GM23338 (cell line): ENCODE measurements around the gene TASOR2. TPM values are rescaled to one million over a fixed set of nuclear protein-coding genes. Genes with fewer than 3 reads are reported as not detected.

Experiments used
- ATAC-seq: fragments of 200-7000 bp; cut with Tn5 transposase; 3 replicates; pipeline ENCODE4 v1.9.1; 2020
- DNase-seq: peaks from one replicate; pipeline ENCODE4 v3.0.0-alpha.2; 2015; ENCODE audit warnings: low spot score
- H2AFZ ChIP-seq: fragments of 200-600 bp; sonication (generic); 2 replicates; pipeline ENCODE4 v1.8.0; 2016; ENCODE audit warnings: antibody characterized with exemption, mild to moderate bottlenecking, moderate library complexity
- H3F3A ChIP-seq: fragments of 200-600 bp; sonication (generic); replicated peaks from 2 replicates; pipeline ENCODE4 v1.8.0; 2017; ENCODE audit warnings: antibody characterized with exemption, mixed run types, low read depth
- H3K27ac ChIP-seq: fragments of 200-600 bp; sonication (generic); 2 replicates; pipeline ENCODE4 v1.6.1; 2016; ENCODE audit warnings: low read depth
- H3K27me3 ChIP-seq: fragments of 200-600 bp; sonication (generic); 2 replicates; pipeline ENCODE4 v1.8.0; 2016; ENCODE audit warnings: mild to moderate bottlenecking, mixed run types, moderate library complexity; ENCODE audit not compliant: insufficient read depth
- H3K36me3 ChIP-seq: fragments of 200-600 bp; sonication (generic); 2 replicates; pipeline ENCODE4 v1.8.0; 2016; ENCODE audit warnings: mild to moderate bottlenecking; ENCODE audit not compliant: insufficient read depth
- H3K4me1 ChIP-seq: fragments of 200-600 bp; sonication (generic); 2 replicates; pipeline ENCODE4 v1.8.0; 2016; ENCODE audit warnings: mild to moderate bottlenecking, moderate library complexity; ENCODE audit not compliant: insufficient read depth
- H3K4me2 ChIP-seq: fragments of 200-600 bp; sonication (generic); 2 replicates; pipeline ENCODE4 v1.7.1; 2017; ENCODE audit warnings: mixed run types
- H3K4me3 ChIP-seq: fragments of 200-600 bp; sonication (generic); 2 replicates; pipeline ENCODE4 v1.6.1; 2016; ENCODE audit warnings: mixed run types
- H3K79me2 ChIP-seq: fragments of 200-600 bp; sonication (generic); replicated peaks from 2 replicates; pipeline ENCODE4 v1.8.0; 2017; ENCODE audit warnings: mild to moderate bottlenecking; ENCODE audit not compliant: insufficient read depth
- H3K9me2 ChIP-seq: fragments of 200-600 bp; sonication (generic); 2 replicates; pipeline ENCODE4 v1.8.0; 2017; ENCODE audit not compliant: insufficient read depth
- H4K20me1 ChIP-seq: fragments of 200-600 bp; sonication (generic); replicated peaks from 2 replicates; pipeline ENCODE4 v1.8.0; 2017; ENCODE audit warnings: mild to moderate bottlenecking; ENCODE audit not compliant: insufficient read depth
- H3K27ac Mint-ChIP-seq: 2 replicates; pipeline ENCODE4 v1.8.0; 2020; ENCODE audit warnings: inconsistent platforms, mild to moderate bottlenecking, moderate library complexity, mixed read lengths
- H3K27me3 Mint-ChIP-seq: 3 replicates; pipeline ENCODE4 v1.8.0; 2022; ENCODE audit warnings: low read depth, mild to moderate bottlenecking, moderate library complexity, mixed read lengths, inconsistent platforms; ENCODE audit not compliant: insufficient read depth, poor library complexity
- H3K36me3 Mint-ChIP-seq: 3 replicates; pipeline ENCODE4 v1.8.0; 2021; ENCODE audit warnings: low read depth, mild to moderate bottlenecking, inconsistent platforms, moderate library complexity, mixed read lengths
- H3K4me1 Mint-ChIP-seq: 3 replicates; pipeline ENCODE4 v1.8.0; 2020; ENCODE audit warnings: mild to moderate bottlenecking, inconsistent platforms, mixed read lengths
- H3K4me3 Mint-ChIP-seq: 3 replicates; pipeline ENCODE4 v1.8.0; 2021; ENCODE audit warnings: moderate library complexity, mild to moderate bottlenecking, inconsistent platforms, mixed read lengths
- H3K9me3 Mint-ChIP-seq: 3 replicates; pipeline ENCODE4 v1.8.0; 2020; ENCODE audit warnings: moderate library complexity, mild to moderate bottlenecking, inconsistent platforms, mixed read lengths
- CREB1 ChIP-seq: fragments of 250-450 bp; sonication (Bioruptor Pico); IDR thresholded peaks from 2 replicates; pipeline ENCODE4 v1.5.0; 2020; ENCODE audit warnings: low read depth, mild to moderate bottlenecking, moderate library complexity
- EZH2 ChIP-seq: fragments of 200-600 bp; sonication (generic); IDR thresholded peaks from one replicate; pipeline ENCODE4 v1.8.0; 2017; ENCODE audit warnings: antibody characterized with exemption, mild to moderate bottlenecking, low read depth; ENCODE audit not compliant: unreplicated experiment
- EZH2phosphoT487 ChIP-seq: fragments of 200-600 bp; sonication (generic); IDR thresholded peaks from one replicate; pipeline ENCODE4 v1.8.1; 2018; ENCODE audit warnings: antibody characterized with exemption; ENCODE audit not compliant: unreplicated experiment
- JUNB ChIP-seq: IDR thresholded peaks from one replicate; pipeline ENCODE4 v1.6.1; 2016; ENCODE audit warnings: antibody characterized with exemption; ENCODE audit not compliant: unreplicated experiment
- NANOG ChIP-seq: IDR thresholded peaks from 2 replicates; pipeline ENCODE4 v1.6.1; 2016; ENCODE audit warnings: antibody characterized with exemption, borderline replicate concordance
- POLR2AphosphoS5 ChIP-seq: IDR thresholded peaks from 2 replicates; pipeline ENCODE4 v1.6.1; 2016; ENCODE audit warnings: antibody characterized with exemption, low read depth
- STAT1 ChIP-seq: IDR thresholded peaks from one replicate; pipeline ENCODE4 v1.6.1; 2016; ENCODE audit warnings: antibody characterized with exemption; ENCODE audit not compliant: unreplicated experiment
- ZNF114 ChIP-seq: fragments of 250-450 bp; sonication (Bioruptor Pico); IDR thresholded peaks from 2 replicates; pipeline ENCODE4 v1.5.0; 2020; ENCODE audit warnings: mild to moderate bottlenecking, moderate library complexity
- ZNF331 ChIP-seq: fragments of 250-450 bp; sonication (Bioruptor Pico); IDR thresholded peaks from 2 replicates; pipeline ENCODE4 v1.5.0; 2020; ENCODE audit warnings: low read depth, mild to moderate bottlenecking, moderate library complexity
- polyA plus RNA-seq: library from polyadenylated mRNA; unstranded; fragments of >200 nt; fragmentation: Nextera tagmentation; extraction: Ambion mirVana; gene quantifications from 2 replicates; pipeline ENCODE4 v1.2.1, GENCODE V29; 2016
- total RNA-seq: library from RNA; depleted of rRNA; stranded (reverse); fragments of >200 nt; shearing (Covaris generic); gene quantifications from 2 replicates; pipeline ENCODE4 v1.2.3, GENCODE V29; 2014
- TF ChIP-seq, protein P1 (sequence below): IDR thresholded peaks from one replicate; pipeline ENCODE4 v1.6.1; 2018; ENCODE audit warnings: antibody characterized with exemption; ENCODE audit not compliant: unreplicated experiment
- TF ChIP-seq, protein P2 (sequence below): IDR thresholded peaks from 2 replicates; pipeline ENCODE4 v1.6.1; 2016; ENCODE audit warnings: antibody characterized with exemption
- TF ChIP-seq, protein P3 (sequence below): fragments of 250-450 bp; sonication (Bioruptor Pico); IDR thresholded peaks from 2 replicates; pipeline ENCODE4 v1.5.0; 2020; ENCODE audit warnings: mild to moderate bottlenecking, moderate library complexity
- TF ChIP-seq, protein P4 (sequence below), 2 experiments: fragments of 200-600 bp in 1 of 2; sonication (generic) in 1 of 2; conservative IDR thresholded peaks; 2 replicates each; pipeline versions ENCODE4 v1.5.1 to v1.6.1; 2016 to 2017; ENCODE audit warnings: antibody characterized with exemption in 2 of 2, low read depth in 2 of 2, mild to moderate bottlenecking in 2 of 2, moderate library complexity in 1 of 2

TASOR2 gene
- total and polyA plus RNA-seq, 2 experiments from 2014 or later: 45.2 to 110 TPM

DNA sequence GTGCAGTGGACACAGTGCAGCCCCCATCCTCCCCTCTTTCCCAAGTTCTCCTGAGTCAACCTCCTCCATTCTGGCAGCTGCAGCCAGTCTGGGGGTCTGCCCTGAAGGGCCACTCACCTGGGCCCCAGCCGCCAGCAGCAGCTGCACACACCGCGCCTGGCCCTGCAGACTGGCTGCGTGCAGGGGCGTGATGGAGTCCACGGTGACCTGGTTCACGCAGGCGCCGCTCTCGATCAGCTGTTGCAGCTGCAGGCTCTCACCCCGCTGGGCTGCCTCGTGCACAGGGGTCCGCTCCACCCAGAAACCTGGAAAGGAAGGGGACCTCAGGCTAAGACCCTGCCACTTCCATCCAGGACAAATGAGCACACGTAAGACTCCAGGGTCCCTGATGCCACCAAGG is 31.9 kb upstream of the TASOR2 start:
- Histone ChIP-seq H3K4me2 (no peak overlapping the region), H3K36me3 (no peaks in the 10 kb centered on the region), H3K27ac (no peak overlapping the region), H3K9me2 (no peaks in the 10 kb centered on the region), H3F3A (no peaks in the 10 kb centered on the region), H3K4me3 (no peak overlapping the region), H2AFZ (no peak overlapping the region), H3K4me1 (no peaks in the 10 kb centered on the region; the same call in 1 of the 2 replicates), H3K27me3 (no peaks in the 10 kb centered on the region), H4K20me1 (no peaks in the 10 kb centered on the region; the same call in none of the 2 replicates), H3K79me2 (peaks cover 14% of the 10 kb centered on the region)
- Mint-ChIP-seq H3K4me3 (no peak overlapping the region), H3K27me3 (peaks cover 15% of the 10 kb centered on the region), H3K36me3 (peaks cover 10% of the 10 kb centered on the region), H3K4me1 (peaks cover 18% of the 10 kb centered on the region), H3K9me3 (no peaks in the 10 kb centered on the region), H3K27ac (0 out of 2 replicates have a peak overlapping the region, but pooled peaks have one; percentile 74)
- TF ChIP-seq CREB1 (CRISPR knock-in tag) (no peak), NANOG (no peak), ZNF331 (CRISPR knock-in tag) (no peak), ZNF114 (CRISPR knock-in tag) (no peak), EZH2 (no peak), POLR2AphosphoS5 (no peak), JUNB (no peak), STAT1 (no peak), EZH2phosphoT487 (no peak)
- TF ChIP-seq, protein P1, sequence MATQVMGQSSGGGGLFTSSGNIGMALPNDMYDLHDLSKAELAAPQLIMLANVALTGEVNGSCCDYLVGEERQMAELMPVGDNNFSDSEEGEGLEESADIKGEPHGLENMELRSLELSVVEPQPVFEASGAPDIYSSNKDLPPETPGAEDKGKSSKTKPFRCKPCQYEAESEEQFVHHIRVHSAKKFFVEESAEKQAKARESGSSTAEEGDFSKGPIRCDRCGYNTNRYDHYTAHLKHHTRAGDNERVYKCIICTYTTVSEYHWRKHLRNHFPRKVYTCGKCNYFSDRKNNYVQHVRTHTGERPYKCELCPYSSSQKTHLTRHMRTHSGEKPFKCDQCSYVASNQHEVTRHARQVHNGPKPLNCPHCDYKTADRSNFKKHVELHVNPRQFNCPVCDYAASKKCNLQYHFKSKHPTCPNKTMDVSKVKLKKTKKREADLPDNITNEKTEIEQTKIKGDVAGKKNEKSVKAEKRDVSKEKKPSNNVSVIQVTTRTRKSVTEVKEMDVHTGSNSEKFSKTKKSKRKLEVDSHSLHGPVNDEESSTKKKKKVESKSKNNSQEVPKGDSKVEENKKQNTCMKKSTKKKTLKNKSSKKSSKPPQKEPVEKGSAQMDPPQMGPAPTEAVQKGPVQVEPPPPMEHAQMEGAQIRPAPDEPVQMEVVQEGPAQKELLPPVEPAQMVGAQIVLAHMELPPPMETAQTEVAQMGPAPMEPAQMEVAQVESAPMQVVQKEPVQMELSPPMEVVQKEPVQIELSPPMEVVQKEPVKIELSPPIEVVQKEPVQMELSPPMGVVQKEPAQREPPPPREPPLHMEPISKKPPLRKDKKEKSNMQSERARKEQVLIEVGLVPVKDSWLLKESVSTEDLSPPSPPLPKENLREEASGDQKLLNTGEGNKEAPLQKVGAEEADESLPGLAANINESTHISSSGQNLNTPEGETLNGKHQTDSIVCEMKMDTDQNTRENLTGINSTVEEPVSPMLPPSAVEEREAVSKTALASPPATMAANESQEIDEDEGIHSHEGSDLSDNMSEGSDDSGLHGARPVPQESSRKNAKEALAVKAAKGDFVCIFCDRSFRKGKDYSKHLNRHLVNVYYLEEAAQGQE: no peak
- TF ChIP-seq, protein P2, sequence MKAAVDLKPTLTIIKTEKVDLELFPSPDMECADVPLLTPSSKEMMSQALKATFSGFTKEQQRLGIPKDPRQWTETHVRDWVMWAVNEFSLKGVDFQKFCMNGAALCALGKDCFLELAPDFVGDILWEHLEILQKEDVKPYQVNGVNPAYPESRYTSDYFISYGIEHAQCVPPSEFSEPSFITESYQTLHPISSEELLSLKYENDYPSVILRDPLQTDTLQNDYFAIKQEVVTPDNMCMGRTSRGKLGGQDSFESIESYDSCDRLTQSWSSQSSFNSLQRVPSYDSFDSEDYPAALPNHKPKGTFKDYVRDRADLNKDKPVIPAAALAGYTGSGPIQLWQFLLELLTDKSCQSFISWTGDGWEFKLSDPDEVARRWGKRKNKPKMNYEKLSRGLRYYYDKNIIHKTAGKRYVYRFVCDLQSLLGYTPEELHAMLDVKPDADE: no peak
- TF ChIP-seq, protein P3, sequence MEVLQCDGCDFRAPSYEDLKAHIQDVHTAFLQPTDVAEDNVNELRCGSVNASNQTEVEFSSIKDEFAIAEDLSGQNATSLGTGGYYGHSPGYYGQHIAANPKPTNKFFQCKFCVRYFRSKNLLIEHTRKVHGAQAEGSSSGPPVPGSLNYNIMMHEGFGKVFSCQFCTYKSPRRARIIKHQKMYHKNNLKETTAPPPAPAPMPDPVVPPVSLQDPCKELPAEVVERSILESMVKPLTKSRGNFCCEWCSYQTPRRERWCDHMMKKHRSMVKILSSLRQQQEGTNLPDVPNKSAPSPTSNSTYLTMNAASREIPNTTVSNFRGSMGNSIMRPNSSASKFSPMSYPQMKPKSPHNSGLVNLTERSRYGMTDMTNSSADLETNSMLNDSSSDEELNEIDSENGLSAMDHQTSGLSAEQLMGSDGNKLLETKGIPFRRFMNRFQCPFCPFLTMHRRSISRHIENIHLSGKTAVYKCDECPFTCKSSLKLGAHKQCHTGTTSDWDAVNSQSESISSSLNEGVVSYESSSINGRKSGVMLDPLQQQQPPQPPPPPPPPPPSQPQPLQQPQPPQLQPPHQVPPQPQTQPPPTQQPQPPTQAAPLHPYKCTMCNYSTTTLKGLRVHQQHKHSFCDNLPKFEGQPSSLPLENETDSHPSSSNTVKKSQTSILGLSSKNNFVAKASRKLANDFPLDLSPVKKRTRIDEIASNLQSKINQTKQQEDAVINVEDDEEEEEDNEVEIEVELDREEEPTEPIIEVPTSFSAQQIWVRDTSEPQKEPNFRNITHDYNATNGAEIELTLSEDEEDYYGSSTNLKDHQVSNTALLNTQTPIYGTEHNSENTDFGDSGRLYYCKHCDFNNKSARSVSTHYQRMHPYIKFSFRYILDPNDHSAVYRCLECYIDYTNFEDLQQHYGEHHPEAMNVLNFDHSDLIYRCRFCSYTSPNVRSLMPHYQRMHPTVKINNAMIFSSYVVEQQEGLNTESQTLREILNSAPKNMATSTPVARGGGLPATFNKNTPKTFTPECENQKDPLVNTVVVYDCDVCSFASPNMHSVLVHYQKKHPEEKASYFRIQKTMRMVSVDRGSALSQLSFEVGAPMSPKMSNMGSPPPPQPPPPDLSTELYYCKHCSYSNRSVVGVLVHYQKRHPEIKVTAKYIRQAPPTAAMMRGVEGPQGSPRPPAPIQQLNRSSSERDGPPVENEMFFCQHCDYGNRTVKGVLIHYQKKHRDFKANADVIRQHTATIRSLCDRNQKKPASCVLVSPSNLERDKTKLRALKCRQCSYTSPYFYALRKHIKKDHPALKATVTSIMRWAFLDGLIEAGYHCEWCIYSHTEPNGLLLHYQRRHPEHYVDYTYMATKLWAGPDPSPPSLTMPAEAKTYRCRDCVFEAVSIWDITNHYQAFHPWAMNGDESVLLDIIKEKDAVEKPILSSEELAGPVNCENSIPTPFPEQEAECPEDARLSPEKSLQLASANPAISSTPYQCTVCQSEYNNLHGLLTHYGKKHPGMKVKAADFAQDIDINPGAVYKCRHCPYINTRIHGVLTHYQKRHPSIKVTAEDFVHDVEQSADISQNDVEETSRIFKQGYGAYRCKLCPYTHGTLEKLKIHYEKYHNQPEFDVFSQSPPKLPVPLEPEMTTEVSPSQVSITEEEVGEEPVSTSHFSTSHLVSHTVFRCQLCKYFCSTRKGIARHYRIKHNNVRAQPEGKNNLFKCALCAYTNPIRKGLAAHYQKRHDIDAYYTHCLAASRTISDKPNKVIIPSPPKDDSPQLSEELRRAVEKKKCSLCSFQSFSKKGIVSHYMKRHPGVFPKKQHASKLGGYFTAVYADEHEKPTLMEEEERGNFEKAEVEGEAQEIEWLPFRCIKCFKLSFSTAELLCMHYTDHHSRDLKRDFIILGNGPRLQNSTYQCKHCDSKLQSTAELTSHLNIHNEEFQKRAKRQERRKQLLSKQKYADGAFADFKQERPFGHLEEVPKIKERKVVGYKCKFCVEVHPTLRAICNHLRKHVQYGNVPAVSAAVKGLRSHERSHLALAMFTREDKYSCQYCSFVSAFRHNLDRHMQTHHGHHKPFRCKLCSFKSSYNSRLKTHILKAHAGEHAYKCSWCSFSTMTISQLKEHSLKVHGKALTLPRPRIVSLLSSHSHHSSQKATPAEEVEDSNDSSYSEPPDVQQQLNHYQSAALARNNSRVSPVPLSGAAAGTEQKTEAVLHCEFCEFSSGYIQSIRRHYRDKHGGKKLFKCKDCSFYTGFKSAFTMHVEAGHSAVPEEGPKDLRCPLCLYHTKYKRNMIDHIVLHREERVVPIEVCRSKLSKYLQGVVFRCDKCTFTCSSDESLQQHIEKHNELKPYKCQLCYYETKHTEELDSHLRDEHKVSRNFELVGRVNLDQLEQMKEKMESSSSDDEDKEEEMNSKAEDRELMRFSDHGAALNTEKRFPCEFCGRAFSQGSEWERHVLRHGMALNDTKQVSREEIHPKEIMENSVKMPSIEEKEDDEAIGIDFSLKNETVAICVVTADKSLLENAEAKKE (CRISPR knock-in tag): no peak
- TF ChIP-seq, protein P4, sequence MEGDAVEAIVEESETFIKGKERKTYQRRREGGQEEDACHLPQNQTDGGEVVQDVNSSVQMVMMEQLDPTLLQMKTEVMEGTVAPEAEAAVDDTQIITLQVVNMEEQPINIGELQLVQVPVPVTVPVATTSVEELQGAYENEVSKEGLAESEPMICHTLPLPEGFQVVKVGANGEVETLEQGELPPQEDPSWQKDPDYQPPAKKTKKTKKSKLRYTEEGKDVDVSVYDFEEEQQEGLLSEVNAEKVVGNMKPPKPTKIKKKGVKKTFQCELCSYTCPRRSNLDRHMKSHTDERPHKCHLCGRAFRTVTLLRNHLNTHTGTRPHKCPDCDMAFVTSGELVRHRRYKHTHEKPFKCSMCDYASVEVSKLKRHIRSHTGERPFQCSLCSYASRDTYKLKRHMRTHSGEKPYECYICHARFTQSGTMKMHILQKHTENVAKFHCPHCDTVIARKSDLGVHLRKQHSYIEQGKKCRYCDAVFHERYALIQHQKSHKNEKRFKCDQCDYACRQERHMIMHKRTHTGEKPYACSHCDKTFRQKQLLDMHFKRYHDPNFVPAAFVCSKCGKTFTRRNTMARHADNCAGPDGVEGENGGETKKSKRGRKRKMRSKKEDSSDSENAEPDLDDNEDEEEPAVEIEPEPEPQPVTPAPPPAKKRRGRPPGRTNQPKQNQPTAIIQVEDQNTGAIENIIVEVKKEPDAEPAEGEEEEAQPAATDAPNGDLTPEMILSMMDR (conservative IDR thresholded peaks at IDR 0.05; ENCODE audit: low read depth in 2 of 2): no peak
- DNase-seq (no peak), ATAC-seq (no peak)
